ENCODE results near the gene CD44.

CD44 gene

DNA sequence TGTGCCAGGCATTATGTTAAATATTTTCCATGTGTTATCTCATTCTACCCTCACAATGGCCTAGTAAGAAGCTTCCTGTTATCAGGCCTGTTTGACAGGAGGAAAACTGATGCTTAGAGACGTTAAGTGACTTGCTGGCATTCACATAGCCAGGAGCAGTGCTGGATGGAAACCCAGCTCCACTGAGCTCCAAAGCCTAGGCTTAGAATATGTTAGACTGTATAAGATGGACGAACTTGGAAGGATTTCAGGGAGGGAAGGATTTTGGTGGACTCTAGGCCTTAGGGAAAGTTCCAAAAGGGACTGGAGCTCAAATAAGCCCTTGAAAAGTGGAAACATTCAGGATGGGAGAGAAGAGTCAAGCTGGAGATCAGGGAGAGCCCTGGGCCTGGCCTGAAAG, 2.1 kb downstream of the CD44 start:
- DNase-seq, result no peak

- DNase-seq, result peak; percentile 43
Measured at GRCh38 chr11:35141571-35141971, 2.6 kb downstream of the CD44 start.

DNA sequence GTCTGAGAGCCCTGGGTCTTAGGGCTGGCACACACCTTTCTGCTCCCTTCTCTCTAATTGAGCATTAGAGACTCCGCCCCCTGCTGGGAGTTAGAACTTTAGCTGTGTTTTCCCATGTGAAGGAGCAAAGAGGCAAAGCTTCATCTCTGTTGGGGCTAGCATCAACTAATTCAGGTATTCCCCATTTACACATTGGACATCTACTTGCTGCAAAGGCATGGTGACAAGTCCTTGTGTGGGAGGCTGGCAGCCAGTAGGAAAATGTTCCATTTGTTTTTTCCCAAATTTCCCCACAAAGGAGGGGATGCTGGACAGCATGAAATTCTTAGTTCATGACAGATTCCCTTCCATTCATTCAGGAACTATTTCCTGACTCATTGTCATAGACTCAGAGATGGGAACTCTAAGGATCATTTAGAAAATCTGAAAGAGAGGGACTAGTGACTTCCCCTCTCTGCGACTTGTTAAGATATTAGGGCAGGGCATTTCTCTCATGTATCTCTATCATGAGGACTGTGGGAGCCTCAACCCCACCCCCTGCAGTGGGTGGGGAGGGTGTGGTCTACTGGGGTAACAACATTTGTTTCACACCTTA, 3.6 kb downstream of the CD44 start:
- DNase-seq, result peak; percentile 66

- DNase-seq, result no peak
Measured at GRCh38 chr11:35143297-35144135, 4.5 kb downstream of the CD44 start.

- DNase-seq, result peak; percentile 68
Measured at GRCh38 chr11:35144136-35144741, 5.3 kb downstream of the CD44 start.

DNA sequence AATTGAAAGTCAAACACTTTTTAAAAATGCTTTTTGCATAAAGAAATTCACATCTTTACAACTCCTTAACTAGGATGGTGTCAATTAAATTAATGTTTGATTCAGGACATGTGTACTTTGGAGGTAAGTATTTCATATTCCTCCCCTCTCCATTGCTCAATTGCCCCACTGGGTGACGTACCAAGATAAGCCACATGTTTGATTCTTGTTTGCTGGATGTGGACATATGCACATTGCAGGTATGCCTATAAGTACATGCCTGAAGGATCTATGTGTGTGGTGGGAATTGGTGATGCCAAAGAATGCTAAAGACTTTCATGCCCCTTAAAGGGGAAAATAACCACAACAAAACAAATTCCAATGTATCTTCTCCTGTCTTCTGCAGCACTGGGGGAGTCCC, 5.8 kb downstream of the CD44 start:
- DNase-seq, result no peak

DNA sequence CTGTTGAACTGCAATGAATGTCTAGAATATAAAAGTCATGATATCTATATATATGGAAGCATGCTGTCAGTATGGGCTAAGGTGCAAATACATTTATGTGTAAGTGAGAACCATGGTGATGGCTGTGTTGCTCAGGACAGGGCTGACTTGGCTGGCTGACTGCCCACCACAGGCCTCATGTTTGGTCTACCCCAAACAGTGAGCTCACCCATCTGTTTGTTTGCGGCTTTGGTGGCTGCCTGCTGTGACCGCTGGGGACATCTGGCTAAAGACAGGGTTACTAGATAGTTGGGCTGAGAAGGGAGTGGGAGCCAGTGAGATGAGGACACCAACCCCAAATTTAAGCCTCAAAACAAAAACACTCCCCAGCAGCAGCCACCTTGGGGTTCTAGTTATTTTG, 6.3 kb downstream of the CD44 start:
- DNase-seq, result peak; percentile 61

GRCh38 chr11:35146074-35146521, 7.1 kb downstream of the CD44 start:
- DNase-seq, result peak; percentile 87

DNA sequence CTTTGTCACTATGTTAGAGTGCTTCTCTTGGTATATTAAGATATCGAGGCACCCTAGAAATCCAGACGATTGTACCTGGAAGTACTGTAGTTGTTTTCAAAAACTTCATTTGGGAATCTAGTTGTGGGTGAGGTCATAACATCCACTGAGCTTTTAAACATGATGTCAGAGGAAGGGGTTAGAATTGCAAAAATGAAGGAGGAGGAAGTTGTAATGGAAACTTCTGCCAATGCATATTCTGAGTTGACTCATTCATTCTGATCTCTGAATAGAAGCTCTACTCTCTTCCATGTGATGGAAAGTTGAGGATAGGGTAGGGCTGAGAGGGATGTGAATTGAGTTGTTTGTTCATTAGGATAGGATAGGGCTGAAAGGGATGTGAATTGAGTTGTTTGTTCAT, 7.7 kb downstream of the CD44 start:
- DNase-seq, result no peak

DNA sequence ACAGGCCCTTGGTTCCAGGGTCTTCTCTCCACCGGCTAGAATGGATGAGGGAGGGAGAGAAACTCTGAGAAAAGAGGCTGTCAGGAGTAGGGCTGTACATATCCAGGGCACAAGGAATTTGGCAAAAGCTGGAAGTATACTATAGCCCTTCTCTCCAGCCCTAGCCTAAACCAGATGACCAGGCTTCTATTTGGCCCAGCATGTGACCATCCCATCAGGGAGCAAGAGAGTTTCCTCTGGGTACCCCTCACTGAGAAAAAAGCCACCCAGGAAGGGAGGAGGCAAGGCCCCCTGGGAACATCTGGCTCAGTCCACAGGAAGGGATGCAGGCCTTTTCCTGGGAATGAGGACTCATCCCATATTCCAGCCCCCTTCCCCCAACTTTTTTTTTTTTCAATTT, 8.3 kb downstream of the CD44 start:
- DNase-seq, result no peak

DNA sequence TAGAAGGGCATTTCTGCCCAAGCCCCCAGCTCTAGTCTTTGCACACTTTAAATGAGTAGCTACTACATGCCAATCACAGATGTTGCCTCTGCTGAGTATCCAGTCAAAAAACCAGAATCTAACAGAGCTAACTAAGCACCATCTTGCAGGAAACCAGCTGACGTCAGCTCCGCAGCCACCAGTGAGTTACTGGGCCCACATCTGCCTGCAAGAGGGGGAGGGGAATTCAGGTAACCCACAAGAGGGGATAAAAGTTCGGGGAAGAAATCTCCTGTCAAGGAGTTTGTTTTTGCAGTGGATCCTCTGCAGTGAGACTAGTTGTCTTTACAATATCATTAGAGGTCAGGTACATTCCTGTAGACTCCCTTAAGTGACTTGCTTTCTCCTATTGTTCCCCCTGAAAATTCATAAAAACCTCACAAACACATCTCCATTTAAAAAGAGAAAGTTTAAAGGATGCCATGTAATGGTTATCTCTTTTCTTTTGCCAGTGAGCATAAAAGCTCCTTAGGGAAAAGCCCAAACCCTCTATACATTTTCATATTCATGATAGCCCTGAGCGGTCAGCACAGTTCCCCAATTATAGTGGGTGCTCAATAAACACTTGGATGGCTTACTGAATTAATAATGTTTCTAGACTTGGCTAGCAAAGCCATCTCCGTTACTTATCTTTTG, 9.3 kb downstream of the CD44 start:
- no peak for DNase-seq

- no peak for DNase-seq
Measured at GRCh38 chr11:35150454-35150853, 11.5 kb downstream of the CD44 start.

- DNase-seq, result no peak
Measured at GRCh38 chr11:35151241-35151640, 12.3 kb downstream of the CD44 start.

GRCh38 chr11:35151683-35152280, 12.8 kb downstream of the CD44 start:
- DNase-seq, result no peak

GRCh38 chr11:35152575-35152974, 13.6 kb downstream of the CD44 start:
- DNase-seq, result no peak

- no peak for DNase-seq
Measured at GRCh38 chr11:35153280-35153679, 14.3 kb downstream of the CD44 start.

DNA sequence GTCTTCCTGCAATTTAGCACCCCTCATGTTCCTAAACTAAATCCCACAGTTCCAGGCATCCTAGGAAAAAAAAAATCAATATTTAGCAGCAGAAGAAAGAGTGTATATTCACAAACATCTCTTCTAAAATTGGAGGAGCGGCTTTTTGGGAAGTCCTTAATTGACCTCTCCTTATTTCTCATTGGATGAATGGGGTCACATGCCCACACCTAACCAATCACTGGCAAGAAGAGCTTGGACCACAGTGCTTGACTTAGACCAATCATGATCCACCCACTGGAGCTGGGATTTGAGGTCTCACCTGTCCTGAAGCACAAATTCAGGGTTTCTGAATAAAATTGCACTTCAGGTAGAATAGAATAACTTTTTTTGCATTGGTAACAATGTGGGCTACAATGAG, 16.0 kb downstream of the CD44 start:
- DNase-seq, result no peak

DNA sequence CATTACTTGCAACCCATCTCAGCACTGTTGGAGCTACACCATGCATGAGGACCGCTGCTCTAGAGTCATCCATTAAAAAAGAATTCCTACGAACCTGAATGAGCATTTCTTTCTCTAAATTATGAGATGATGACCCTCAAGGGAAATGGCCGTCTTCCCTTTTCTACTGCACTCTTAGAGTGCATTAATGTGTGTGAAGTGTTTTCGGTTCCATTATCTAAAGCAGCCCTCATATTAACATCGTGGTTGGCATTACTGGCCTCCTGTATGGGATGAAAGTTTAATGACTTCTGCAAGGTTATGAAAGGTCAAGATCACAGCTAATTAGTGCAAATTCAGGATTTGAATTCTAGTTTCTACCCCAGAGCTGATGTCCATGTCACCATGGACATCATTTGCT, 16.7 kb downstream of the CD44 start:
- DNase-seq, result no peak

GRCh38 chr11:35157814-35158700, 19.1 kb downstream of the CD44 start:
- DNase-seq, result no peak

- no peak for DNase-seq
Measured at GRCh38 chr11:35158701-35159510, 19.9 kb downstream of the CD44 start.

GRCh38 chr11:35160246-35160824, 21.4 kb downstream of the CD44 start:
- DNase-seq, result no peak
